AG04449 (cell line): Measurements from ENCODE around the gene HYDIN.
"Not testable (repeated sequence)": the region's sequence is repeated elsewhere in the genome, so short reads cannot be mapped to it uniquely, and the experiment has no call there.

Experiments
- CTCF ChIA-PET: fragments of 350-600 bp; formaldehyde crosslinking; extraction: SDS; loops from one replicate; lab custom pipeline; 2021; ENCODE audit warnings: antibody characterized with exemption; lab: Yijun Ruan, JAX
- POLR2A ChIA-PET: fragments of 400-600, 350-600 bp; formaldehyde crosslinking; extraction: SDS; loops from one replicate; lab custom pipeline; 2020; ENCODE audit warnings: antibody characterized with exemption, inconsistent platforms; lab: Yijun Ruan, JAX
- DNase-seq: peaks from one replicate; pipeline ENCODE4 v3.0.0-alpha.2; 2010; ENCODE audit warnings: low read depth, low spot score
- H3K4me3 ChIP-seq: 2 replicates; pipeline ENCODE4 v1.5.1; 2011; ENCODE audit warnings: low read depth, mild to moderate bottlenecking, control low read depth, low read length
- CTCF ChIP-seq: IDR thresholded peaks from one replicate; pipeline ENCODE4 v1.5.1; 2011; ENCODE audit warnings: mild to moderate bottlenecking, moderate library complexity, low read length, control low read depth, inconsistent platforms; ENCODE audit not compliant: insufficient read depth; ENCODE audit errors: missing control alignments

Gene HYDIN

GRCh38 chr16:71198408-71198807, 32.1 kb downstream of the HYDIN start:
- ChIA-PET POLR2A (no interaction called here), CTCF (no interaction called here)
- DNase-seq, result no peak
- no peak for TF ChIP-seq CTCF
- no peak overlapping the region for H3K4me3 ChIP-seq

- POLR2A ChIA-PET, result no interaction called here
- no peak for TF ChIP-seq CTCF
These were observed 38.1 kb downstream of the HYDIN start for GRCh38 chr16:71192387-71192786.

GRCh38 chr16:71188956-71189712, 41.4 kb downstream of the HYDIN start:
- CTCF ChIA-PET, result no interaction called here
- no peak for TF ChIP-seq CTCF
- POLR2A ChIA-PET, result no interaction called here
- no peak overlapping the region for H3K4me3 ChIP-seq
- no peak for DNase-seq

More at GRCh38 chr16:71192387-71192786, 38.1 kb downstream of the HYDIN start:
- no peak for DNase-seq
- H3K4me3 ChIP-seq, result no peak overlapping the region
- CTCF ChIA-PET, result no interaction called here

GRCh38 chr16:71185347-71185746, 45.2 kb downstream of the HYDIN start:
- ChIA-PET CTCF (no interaction called here), POLR2A (no interaction called here)
- no peak for DNase-seq

GRCh38 chr16:71179569-71179968, 51.0 kb downstream of the HYDIN start:
- no peak for DNase-seq
- ChIA-PET CTCF (no interaction called here), POLR2A (no interaction called here)
- H3K4me3 ChIP-seq, result no peak overlapping the region
- no peak for TF ChIP-seq CTCF

More at GRCh38 chr16:71185347-71185746, 45.2 kb downstream of the HYDIN start:
- TF ChIP-seq CTCF, result no peak
- no peak overlapping the region for H3K4me3 ChIP-seq

- DNase-seq, result no peak
- no peak for TF ChIP-seq CTCF
- no peak overlapping the region for H3K4me3 ChIP-seq
- ChIA-PET CTCF (no interaction called here), POLR2A (no interaction called here)
These were observed 57.9 kb downstream of the HYDIN start for GRCh38 chr16:71172481-71173207.

- H3K4me3 ChIP-seq, DNase-seq, CTCF ChIA-PET, POLR2A ChIA-PET: not testable (repeated sequence)
These were observed 69.5 kb downstream of the HYDIN start for GRCh38 chr16:71161007-71161406.

GRCh38 chr16:71157278-71157677, 73.2 kb downstream of the HYDIN start:
- POLR2A ChIA-PET, CTCF ChIA-PET, H3K4me3 ChIP-seq, DNase-seq: not testable (repeated sequence)

GRCh38 chr16:71153329-71153728, 77.2 kb downstream of the HYDIN start:
- CTCF ChIA-PET, POLR2A ChIA-PET, H3K4me3 ChIP-seq, DNase-seq: not testable (repeated sequence)

GRCh38 chr16:71151654-71152053, 78.9 kb downstream of the HYDIN start:
- CTCF ChIA-PET, H3K4me3 ChIP-seq, DNase-seq, POLR2A ChIA-PET: not testable (repeated sequence)
